IPS DF 4.7 (cell line): ENCODE data around the gene SIK2.

Experiments
- DNase-seq: peaks from one replicate; pipeline ENCODE4 v3.0.0-alpha.2; 2013; ENCODE audit warnings: low spot score; ENCODE audit errors: extremely low read depth

SIK2 gene

GRCh38 chr11:111729071-111729830, 127.0 kb downstream of the SIK2 start:
- DNase-seq, result no peak

GRCh38 chr11:111729831-111730311, 127.6 kb downstream of the SIK2 start:
- DNase-seq, result no peak

GRCh38 chr11:111730871-111731591, 128.8 kb downstream of the SIK2 start:
- DNase-seq, result no peak

GRCh38 chr11:111731821-111732220, 129.6 kb downstream of the SIK2 start:
- DNase-seq, result no peak

GRCh38 chr11:111733016-111733415, 130.8 kb downstream of the SIK2 start:
- no peak for DNase-seq

GRCh38 chr11:111733611-111734088, 131.4 kb downstream of the SIK2 start:
- DNase-seq, result no peak

GRCh38 chr11:111734101-111734953, 132.1 kb downstream of the SIK2 start:
- DNase-seq, result no peak

- no peak for DNase-seq
These were observed 132.7 kb downstream of the SIK2 start for GRCh38 chr11:111734954-111735261.

- DNase-seq, result no peak
These were observed 133.2 kb downstream of the SIK2 start for GRCh38 chr11:111735262-111736116.

- DNase-seq, result no peak
These were observed 133.9 kb downstream of the SIK2 start for GRCh38 chr11:111736181-111736590.

GRCh38 chr11:111736621-111737443, 134.6 kb downstream of the SIK2 start:
- no peak for DNase-seq

GRCh38 chr11:111737444-111738210, 135.4 kb downstream of the SIK2 start:
- DNase-seq, result no peak

GRCh38 chr11:111739299-111739698, 137.1 kb downstream of the SIK2 start:
- no peak for DNase-seq

GRCh38 chr11:111741751-111742150, 139.5 kb downstream of the SIK2 start:
- DNase-seq, result no peak

GRCh38 chr11:111743700-111744099, 141.5 kb downstream of the SIK2 start:
- no peak for DNase-seq

GRCh38 chr11:111745719-111746504, 143.7 kb downstream of the SIK2 start:
- DNase-seq, result no peak

GRCh38 chr11:111748035-111748804, 146.0 kb downstream of the SIK2 start:
- DNase-seq, result no peak

GRCh38 chr11:111749646-111750045, 147.4 kb downstream of the SIK2 start:
- no peak for DNase-seq
